ENCODE data around the gene PPAN.

PPAN gene

DNA sequence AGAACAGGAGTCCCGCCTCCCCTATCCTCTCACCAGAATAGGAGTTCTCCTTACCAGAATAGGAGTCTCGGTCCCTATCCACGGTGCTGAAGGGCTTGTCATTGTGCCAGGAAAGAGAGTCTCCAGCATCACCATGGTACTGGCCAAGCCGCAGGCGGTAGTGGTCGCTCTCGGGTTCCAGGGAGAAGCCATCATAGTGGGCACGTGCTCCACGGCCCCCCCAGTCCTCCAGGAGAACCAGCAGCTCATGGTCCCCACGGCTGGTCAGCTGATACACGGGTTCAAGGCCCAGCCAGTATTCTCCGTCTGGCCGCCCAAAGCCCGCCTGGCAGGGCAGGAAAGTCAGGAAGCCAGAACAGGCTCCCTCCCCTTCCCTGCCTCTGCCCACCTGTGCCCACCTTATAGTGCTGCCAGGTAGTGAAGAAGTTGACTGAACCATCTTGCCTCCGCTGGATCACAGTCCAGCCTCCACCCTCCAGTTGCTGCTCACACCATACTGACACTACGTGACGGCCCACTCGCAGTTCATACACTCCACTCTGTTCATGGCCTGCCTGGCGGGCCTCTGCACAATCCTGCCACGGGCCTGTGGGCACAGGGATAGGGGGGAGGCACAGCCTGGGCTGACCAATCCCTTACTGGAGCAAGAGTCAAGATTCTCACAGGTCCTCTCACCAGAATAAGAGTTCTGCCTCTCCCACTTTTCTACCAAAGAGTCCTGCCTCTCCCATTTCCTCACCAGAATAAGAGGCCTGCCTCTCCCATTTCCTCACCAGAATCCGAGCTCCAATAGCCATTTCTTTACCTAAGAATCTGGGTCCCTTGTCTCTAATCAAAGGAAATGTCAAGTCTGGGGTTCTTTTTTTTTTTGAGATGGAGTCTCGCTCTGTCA lies 12.6 kb upstream of the PPAN start:
- FAIRE-seq = no peak
- no peak for DNase-seq (ENCODE audit: insufficient read length)
- no peak for TF ChIP-seq POLR2A (IDR thresholded peaks at IDR 0.05; ENCODE audit: low read depth, low read length)
- no peak; the same call in 1 of the 2 replicates for TF ChIP-seq POLR2AphosphoS5 (IDR thresholded peaks at IDR 0.05; ENCODE audit: low read depth, low read length)
- no peak for TF ChIP-seq TAF1 (IDR thresholded peaks at IDR 0.05; ENCODE audit: borderline replicate concordance, low read depth, low read length)

DNA sequence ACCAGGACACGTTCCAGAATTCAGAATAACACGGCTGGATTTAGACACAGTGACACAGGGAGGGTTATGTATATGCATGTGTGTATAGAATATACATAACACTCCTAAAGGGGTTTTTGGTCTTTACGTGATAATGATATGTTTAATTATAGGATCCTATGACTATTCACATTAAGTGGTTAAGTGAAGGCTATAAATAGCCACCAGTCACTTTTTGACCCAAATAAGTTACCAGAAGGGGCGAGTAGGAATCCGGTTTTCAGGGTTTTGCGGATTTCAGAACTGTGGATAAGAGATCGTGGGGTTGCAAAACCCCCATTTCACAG lies 10.6 kb upstream of the PPAN start:
- TF ChIP-seq TAF1 (IDR thresholded peaks at IDR 0.05; ENCODE audit: borderline replicate concordance, low read depth, low read length) (no peak), POLR2AphosphoS5 (IDR thresholded peaks at IDR 0.05; ENCODE audit: low read depth, low read length) (no peak), POLR2A (IDR thresholded peaks at IDR 0.05; ENCODE audit: low read depth, low read length) (no peak)
- FAIRE-seq = no peak
- peak; percentile 9 for DNase-seq (ENCODE audit: insufficient read length)

DNA sequence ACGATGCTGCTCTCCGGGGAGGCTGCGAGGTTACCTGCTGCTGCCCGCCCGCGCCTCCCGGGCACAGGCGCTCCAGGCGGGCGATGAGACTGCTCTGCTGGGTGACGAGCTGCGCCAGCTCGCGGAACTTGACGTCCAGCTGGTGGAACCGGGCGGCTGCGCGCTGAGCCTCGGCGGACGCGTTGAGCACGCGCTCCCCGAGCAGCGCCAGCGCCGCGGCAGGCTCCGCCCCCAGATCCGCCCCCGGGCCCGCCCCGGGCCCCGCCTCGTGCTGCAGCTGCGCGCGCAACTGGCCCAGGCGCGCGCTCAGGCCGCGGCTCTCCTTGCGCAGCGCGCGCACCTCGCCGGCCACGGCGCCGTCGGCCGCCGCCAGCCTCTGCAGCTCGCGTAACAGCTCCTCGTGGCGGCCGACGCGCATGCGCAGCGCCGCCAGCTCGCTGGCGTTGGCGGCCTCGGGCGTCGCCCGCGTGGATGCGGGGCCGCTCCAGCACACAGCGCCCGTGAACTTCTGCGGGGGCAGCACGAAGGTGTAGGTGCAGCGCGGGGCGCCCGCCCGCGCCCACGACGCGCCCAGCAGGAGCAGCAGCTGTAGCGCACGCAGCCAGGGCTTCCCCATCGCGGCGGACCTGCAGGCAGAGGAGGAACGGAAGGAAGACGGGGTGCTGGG lies 10.1 kb upstream of the PPAN start:
- FAIRE-seq (peak; percentile 99), DNase-seq (ENCODE audit: insufficient read length) (peak; percentile 97)
- TF ChIP-seq POLR2AphosphoS5 (IDR thresholded peaks at IDR 0.05; ENCODE audit: low read depth, low read length) (no peak), POLR2A (IDR thresholded peaks at IDR 0.05; ENCODE audit: low read depth, low read length) (peak; percentile 64), TAF1 (IDR thresholded peaks at IDR 0.05; ENCODE audit: borderline replicate concordance, low read depth, low read length) (0 out of 2 replicates have a peak, but pooled peaks have one; percentile 8)

DNA sequence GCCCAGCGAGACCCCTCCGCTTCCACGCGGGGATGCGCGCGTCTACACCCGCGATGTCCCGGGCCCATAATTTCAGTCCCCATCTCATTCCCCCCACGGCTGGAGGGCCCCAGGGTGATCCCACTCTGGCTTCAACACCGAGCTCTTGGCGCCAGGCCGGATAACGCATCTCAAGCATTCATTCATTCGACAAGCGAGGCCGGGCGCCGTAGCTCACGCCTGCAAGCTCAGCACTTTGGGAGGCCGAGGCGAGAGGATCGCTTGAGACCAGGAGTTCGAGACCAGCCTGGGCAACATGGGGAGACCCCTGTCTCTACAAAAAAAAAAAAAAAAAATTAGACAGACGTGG lies 9.6 kb upstream of the PPAN start:
- TF ChIP-seq POLR2AphosphoS5 (IDR thresholded peaks at IDR 0.05; ENCODE audit: low read depth, low read length) (no peak), POLR2A (IDR thresholded peaks at IDR 0.05; ENCODE audit: low read depth, low read length) (no peak), TAF1 (IDR thresholded peaks at IDR 0.05; ENCODE audit: borderline replicate concordance, low read depth, low read length) (no peak)
- FAIRE-seq (no peak), DNase-seq (ENCODE audit: insufficient read length) (no peak)

DNA sequence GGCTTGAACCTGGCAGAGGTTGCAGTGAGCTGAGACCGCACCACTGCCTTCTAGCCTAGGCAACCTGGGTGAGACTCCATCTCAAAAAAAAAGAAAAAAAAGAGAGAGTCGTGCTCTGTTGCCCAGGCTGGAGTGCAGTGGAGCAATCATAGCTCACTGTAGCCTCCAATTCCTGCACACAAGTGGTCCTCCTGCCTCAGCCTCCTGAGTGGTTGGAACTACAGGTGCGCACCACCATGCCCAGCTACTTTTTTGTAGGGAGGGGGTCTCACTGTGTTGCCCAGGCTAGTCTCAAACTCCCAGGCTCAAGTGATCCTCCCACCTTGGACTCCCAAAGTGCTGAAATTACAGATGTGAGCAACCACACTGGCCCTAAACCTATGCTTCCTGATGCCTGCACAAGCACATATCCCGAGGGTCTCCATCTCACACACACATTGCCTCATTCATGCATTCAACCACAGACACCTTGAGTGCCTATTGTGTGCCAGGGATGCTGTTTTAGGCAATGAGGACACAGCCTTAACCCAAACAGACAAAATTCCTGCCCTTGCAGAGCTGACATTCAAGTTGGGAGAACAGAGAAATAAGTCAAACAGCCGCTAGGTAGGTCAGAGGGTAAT lies 5.9 kb upstream of the PPAN start:
- no peak for DNase-seq (ENCODE audit: insufficient read length)
- FAIRE-seq = peak; percentile 48
- no peak for TF ChIP-seq POLR2AphosphoS5 (IDR thresholded peaks at IDR 0.05; ENCODE audit: low read depth, low read length)
- TF ChIP-seq TAF1 (IDR thresholded peaks at IDR 0.05; ENCODE audit: borderline replicate concordance, low read depth, low read length) = no peak

DNA sequence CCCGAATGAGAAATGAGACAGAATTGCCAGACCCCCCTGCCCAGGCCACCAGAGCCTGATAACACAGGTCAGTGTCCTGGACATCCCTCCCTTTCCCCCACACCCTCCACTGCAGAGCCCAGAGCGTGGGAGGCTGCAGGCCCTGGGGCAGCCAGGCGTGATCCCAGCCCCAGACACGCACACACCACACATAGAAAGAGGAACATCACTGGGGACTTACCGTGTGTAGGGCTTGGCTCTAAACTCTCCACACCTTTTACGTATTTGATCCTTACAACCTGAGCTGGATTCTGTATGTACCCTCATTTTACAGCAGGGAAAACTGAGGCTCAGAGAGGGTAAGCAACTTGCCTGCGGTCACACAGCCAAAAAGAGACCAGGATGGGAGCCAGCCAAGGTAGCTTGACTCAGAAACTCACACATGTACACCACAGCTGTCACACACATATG lies 3.4 kb upstream of the PPAN start:
- DNase-seq (ENCODE audit: insufficient read length) (no peak), FAIRE-seq (peak; percentile 94)
- TF ChIP-seq POLR2A (IDR thresholded peaks at IDR 0.05; ENCODE audit: low read depth, low read length) = no peak
- no peak for TF ChIP-seq POLR2AphosphoS5 (IDR thresholded peaks at IDR 0.05; ENCODE audit: low read depth, low read length)
- no peak for TF ChIP-seq TAF1 (IDR thresholded peaks at IDR 0.05; ENCODE audit: borderline replicate concordance, low read depth, low read length)

DNA sequence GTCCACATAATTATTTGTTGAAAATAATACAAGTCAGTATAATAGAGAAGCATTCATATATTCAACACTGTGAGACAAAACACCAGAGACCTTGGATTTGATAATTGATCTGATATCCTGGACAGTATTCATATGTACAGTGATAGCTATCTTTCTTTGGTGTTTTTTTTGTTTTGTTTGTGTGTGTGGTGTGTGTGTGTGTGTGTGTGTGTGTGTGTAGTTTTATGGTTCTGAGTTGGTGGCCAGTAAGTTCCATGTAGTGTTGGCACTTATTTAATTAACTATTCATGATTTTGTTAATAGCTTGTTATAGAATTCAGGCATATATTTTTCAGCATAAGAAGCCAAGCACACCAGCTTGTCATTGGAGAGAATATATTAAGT lies 2.0 kb upstream of the PPAN start:
- DNase-seq (ENCODE audit: insufficient read length) (no peak), FAIRE-seq (no peak)
- TF ChIP-seq TAF1 (IDR thresholded peaks at IDR 0.05; ENCODE audit: borderline replicate concordance, low read depth, low read length) = no peak

DNA sequence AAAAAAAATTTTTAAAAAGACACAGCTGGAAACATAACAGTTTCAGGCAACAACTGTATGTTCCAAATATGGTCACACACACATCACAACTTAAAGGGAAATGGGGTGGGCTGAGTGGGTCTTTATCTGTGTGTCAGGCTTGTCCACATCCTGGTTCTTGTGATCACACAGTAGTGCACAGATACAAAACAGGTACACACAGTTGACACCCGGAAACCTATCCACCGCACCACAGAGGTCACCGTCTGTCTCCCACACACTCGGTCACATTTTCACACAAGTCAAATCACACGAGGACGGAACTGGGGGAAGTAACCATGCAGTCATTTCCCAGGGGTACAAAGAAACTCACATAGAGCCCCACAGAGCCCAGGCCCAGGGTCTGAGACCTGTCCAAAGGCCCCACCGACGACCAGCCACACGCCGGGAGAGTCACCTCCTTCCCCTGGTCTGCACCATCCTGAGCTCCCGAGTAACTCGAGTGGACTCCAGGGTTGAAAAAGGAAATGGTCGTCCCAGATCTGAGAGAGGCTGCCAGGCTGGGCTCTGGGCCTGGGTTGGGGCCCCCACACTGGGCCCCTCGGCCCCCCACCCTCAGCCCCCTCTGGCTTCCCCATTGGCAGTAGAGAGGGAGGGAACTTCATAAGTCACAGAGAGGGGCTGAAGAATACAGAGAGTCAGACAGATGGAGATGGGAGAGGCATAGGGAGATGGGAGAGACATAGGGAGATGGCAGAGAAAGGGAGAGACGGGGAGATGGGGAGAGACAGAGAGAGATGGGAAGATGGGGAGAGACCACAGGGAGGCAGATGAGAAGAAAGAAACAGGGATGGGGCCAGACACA lies 1.3 kb upstream of the PPAN start:
- peak; percentile 65; the same call in 1 of the 2 replicates for TF ChIP-seq TAF1 (IDR thresholded peaks at IDR 0.05; ENCODE audit: borderline replicate concordance, low read depth, low read length)
- peak; percentile 65 for TF ChIP-seq POLR2A (IDR thresholded peaks at IDR 0.05; ENCODE audit: low read depth, low read length)
- TF ChIP-seq POLR2AphosphoS5 (IDR thresholded peaks at IDR 0.05; ENCODE audit: low read depth, low read length) = peak; percentile 48; the same call in 1 of the 2 replicates
- DNase-seq (ENCODE audit: insufficient read length) (no peak), FAIRE-seq (peak; percentile 99)

DNA sequence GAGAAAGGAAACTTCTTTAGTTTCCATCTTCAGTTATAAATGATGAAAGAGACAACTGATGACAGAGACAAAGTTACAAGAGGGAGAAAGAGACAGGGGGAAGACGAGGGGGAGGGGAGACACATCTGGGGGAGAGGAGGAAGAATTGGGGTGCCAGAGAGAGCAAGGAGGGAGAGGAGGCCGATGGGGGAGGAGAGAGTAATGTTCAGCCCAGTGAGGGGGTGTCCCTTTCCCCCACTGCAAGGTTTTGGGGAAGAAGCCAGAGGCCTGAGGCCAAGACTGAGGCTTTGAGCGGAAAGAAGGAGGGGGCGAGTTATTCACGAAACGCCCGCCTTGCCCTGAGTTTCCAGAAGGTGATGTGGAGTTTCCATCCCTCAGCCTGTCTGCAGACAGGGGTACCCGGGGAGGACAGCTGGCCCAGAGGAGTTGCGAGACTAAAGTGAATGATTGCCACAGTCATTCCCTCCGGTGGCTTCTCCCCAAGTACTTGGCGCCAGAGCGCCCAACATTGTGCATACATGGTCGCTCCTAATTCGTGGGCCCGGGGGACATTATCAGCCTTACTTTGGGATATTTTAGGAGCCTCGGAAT lies 558 bp upstream of the PPAN start:
- FAIRE-seq = no peak
- DNase-seq (ENCODE audit: insufficient read length) = no peak
- peak; percentile 52; the same call in 1 of the 2 replicates for TF ChIP-seq TAF1 (IDR thresholded peaks at IDR 0.05; ENCODE audit: borderline replicate concordance, low read depth, low read length)
- TF ChIP-seq POLR2AphosphoS5 (IDR thresholded peaks at IDR 0.05; ENCODE audit: low read depth, low read length) = peak; percentile 70; the same call in 1 of the 2 replicates
- peak; percentile 38; the same call in 1 of the 2 replicates for TF ChIP-seq POLR2A (IDR thresholded peaks at IDR 0.05; ENCODE audit: low read depth, low read length)

DNA sequence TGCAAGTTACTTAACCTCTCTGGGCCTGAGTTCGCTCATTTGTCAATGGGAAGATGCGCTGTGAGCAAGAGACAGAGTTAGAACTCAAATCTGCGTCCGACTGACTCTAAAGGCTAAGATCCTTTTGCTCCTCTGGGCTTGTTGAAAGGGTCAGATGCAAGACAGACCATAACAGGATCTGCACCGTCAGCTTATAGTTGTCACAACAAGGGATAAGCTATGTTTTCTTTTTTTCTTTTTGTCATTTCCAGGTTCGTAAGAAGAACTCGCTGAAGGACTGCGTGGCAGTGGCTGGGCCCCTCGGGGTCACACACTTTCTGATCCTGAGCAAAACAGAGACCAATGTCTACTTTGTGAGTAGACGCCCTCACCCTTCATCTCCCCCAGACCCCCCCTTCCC lies 1.1 kb downstream of the PPAN start:
- FAIRE-seq (no peak), DNase-seq (ENCODE audit: insufficient read length) (no peak)
- TF ChIP-seq POLR2AphosphoS5 (IDR thresholded peaks at IDR 0.05; ENCODE audit: low read depth, low read length) = no peak
- TF ChIP-seq TAF1 (IDR thresholded peaks at IDR 0.05; ENCODE audit: borderline replicate concordance, low read depth, low read length) = no peak
- TF ChIP-seq POLR2A (IDR thresholded peaks at IDR 0.05; ENCODE audit: low read depth, low read length) = no peak

All from GM12892 (cell line).